Anterior cingulate cortex (tissue), 58 donors: ENCODE results near the gene PTK7.

Experiments
- DNase-seq, 58 donors: peaks; one replicate each; lab custom pipeline; 2025; lab: John Stamatoyannopoulos, UW

PTK7 gene

GRCh38 chr6:43192911-43193310, 116.8 kb downstream of the PTK7 start:
- DNase-seq = no peak

GRCh38 chr6:43193929-43194328, 117.8 kb downstream of the PTK7 start:
- DNase-seq = no peak

- no peak for DNase-seq
Observed at GRCh38 chr6:43196337-43196736, 120.2 kb downstream of the PTK7 start.

DNA sequence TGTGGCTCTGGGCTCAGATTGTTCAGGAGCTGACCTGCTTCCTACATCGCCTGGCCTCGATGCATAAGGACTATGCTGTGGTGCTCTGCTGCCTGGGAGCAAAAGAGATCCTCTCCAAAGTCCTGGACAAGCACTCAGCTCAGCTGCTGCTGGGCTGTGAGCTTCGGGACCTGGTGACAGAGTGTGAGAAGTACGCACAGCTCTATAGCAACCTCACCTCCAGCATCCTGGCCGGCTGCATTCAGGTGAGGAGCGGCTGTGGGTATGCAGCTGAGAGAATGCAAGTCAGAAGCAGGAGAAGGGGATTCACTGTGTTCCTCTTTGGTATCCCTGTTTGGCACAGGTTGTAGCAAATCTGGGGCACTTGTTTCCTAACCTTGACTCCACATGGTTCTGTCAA, 123.8 kb downstream of the PTK7 start:
- DNase-seq = no peak

- no peak for DNase-seq
Observed at GRCh38 chr6:43200541-43200940, 124.4 kb downstream of the PTK7 start.

DNA sequence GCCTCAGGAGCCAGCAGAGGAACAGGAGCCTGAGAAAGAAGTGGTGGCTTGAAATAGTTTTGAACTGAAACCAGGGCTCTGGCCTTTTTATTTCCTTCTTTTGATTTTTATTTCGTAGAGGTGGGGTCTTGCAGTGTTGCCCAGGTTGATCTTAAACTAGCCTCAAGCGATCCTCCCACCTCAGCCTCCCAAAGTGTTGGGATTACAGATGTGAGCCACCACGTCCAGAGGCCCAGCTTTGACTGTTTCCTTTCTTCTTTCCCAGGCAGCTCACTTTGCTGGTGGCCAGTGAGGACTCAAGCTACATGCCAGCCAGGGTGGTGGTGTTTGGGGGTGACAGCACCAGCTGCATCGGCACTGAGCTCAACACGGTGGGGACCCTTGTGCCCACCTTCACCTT, 126.3 kb downstream of the PTK7 start:
- no peak for DNase-seq

DNA sequence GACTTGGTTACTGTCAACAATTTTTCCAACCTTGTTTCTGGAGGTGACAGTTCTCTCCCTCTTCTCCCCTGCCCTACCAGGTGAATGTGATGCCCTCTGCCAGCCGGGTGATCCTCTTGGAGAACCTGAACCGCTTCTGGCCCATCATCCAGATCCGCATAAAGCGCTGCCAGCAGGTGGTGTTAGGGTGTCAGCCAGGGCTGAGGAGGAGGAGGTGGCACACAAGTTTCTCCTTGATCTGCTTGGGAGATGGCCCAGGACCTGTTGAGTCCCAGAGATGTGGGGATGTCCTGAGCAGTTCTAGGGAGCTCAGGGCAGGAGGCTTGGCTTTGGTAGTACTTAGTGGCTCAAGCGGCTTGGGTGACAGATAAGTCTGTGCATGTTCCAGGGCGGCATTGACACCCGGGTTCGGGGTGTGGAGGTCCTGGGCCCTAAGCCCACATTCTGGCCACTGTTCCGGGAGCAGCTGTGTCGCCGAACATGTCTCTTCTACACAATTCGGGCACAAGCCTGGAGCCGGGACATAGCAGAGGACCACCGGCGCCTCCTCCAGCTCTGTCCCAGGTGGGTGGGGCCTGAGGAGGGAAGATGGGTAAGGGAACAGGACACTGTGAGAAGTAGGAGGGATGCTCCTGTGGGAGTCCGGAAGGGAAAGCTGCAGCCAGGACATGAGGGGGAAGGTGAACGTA, 127.1 kb downstream of the PTK7 start:
- DNase-seq = no peak

DNA sequence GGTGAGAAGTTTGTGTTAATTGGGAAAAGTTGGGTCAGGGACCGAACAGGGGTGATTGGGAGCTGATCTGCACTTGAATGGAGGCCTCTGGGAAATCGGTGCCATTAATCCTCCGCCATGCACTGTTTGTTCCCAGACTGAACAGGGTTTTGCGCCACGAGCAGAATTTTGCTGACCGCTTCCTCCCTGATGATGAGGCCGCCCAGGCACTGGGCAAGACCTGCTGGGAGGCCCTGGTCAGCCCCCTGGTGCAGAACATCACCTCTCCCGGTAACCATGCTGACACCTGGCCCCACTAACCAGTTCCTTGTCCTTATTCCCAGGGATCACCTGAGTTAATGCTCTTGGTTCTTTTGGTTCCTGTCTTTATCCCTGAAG, 127.6 kb downstream of the PTK7 start:
- no peak for DNase-seq

GRCh38 chr6:43204271-43205105, 128.4 kb downstream of the PTK7 start:
- no peak for DNase-seq

DNA sequence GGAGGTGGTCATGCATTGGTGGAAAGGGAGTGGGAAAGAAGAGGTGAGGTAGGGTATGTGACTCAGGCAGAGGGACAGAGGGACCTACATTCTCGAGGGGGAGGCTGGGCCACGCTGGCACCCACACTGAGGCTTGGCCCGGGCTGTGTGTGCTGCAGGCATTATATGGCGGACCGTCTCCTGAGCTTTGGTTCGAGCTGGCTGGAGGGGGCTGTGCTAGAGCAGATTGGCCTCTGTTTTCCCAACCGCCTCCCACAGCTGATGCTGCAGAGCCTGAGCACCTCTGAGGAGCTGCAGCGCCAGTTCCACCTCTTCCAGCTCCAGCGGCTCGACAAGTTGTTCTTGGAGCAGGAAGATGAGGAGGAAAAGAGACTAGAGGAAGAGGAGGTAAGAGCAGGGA, 129.7 kb downstream of the PTK7 start:
- DNase-seq = no peak

DNA sequence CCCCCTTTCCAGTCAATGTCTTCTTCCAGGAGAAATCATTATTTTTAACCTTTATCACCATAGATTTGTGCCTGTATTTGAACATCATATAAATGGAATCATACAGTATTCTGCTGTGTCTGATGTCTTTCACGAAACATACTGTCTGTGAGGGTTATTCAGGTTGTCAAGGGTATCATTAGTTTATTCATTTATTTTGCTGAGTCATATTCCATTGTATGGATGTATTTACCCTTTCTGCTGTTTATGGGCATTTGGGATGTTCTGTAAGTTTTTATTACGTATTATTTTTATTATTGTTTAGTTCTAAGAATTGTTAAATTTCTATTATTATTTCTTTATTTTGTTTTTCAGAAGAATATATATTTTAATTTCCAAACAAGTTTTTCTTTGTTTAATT, 131.2 kb downstream of the PTK7 start:
- no peak for DNase-seq
